H1 (cell line): ENCODE data around the gene ING1.

Experiments
- BRCA1 ChIP-seq: IDR thresholded peaks from 2 replicates; pipeline ENCODE4 v1.6.1; 2012; ENCODE audit warnings: low read depth, low read length, improper control_type of control experiment
- CTCF ChIP-seq, 3 experiments: IDR thresholded peaks; 1 replicate in 2 of 3; 2 replicates in 1 of 3; pipeline versions ENCODE4 v1.5.1 to v1.6.1; 2011; ENCODE audit warnings: low read length in 3 of 3, mild to moderate bottlenecking in 3 of 3, inconsistent platforms in 2 of 3, low read depth in 1 of 3, moderate library complexity in 1 of 3; ENCODE audit not compliant: insufficient read depth in 1 of 3; ENCODE audit errors: control extremely low read depth in 1 of 3
- GTF2F1 ChIP-seq: IDR thresholded peaks from 2 replicates; pipeline ENCODE4 v1.6.1; 2012; ENCODE audit warnings: low read depth, low read length, improper control_type of control experiment, borderline replicate concordance
- MAX ChIP-seq: IDR thresholded peaks from 2 replicates; pipeline ENCODE4 v1.6.1; 2012; ENCODE audit warnings: inconsistent platforms
- POLR2AphosphoS5 ChIP-seq: IDR thresholded peaks from 2 replicates; pipeline ENCODE4 v1.6.1; 2011; ENCODE audit warnings: low read depth, low read length
- SUZ12 ChIP-seq: fragments of 200-600 bp; sonication (generic); IDR thresholded peaks from 2 replicates; pipeline ENCODE4 v1.6.1; 2012; ENCODE audit warnings: mild to moderate bottlenecking, inconsistent platforms, low read length, moderate library complexity, mixed read lengths
- USF2 ChIP-seq: IDR thresholded peaks from 2 replicates; pipeline ENCODE4 v1.6.1; 2011; ENCODE audit warnings: low read length, improper control_type of control experiment

- TF ChIP-seq USF2 (no peak), BRCA1 (no peak), GTF2F1 (no peak), CTCF (IDR thresholded peaks at IDR 0.05; ENCODE audit: control extremely low read depth in 1 of 3, insufficient read depth in 1 of 3, low read depth in 1 of 3, low read length in 3 of 3) (no peak), MAX (no peak), POLR2AphosphoS5 (no peak), SUZ12 (no peak)
Observed at GRCh38 chr13:110760611-110761010, 47.1 kb downstream of the ING1 start.
